GM20000 (cell line): ENCODE results near the gene SHC3.

Source experiments
- DNase-seq: peaks from one replicate; pipeline ENCODE4 v3.0.0; 2012; ENCODE audit warnings: low spot score
- TF ChIP-seq, protein P1 (sequence below): IDR thresholded peaks from 2 replicates; pipeline ENCODE4 v1.5.1; 2012; ENCODE audit warnings: mild to moderate bottlenecking, control low read depth; ENCODE audit errors: extremely low read depth, missing control alignments

Gene SHC3

DNA sequence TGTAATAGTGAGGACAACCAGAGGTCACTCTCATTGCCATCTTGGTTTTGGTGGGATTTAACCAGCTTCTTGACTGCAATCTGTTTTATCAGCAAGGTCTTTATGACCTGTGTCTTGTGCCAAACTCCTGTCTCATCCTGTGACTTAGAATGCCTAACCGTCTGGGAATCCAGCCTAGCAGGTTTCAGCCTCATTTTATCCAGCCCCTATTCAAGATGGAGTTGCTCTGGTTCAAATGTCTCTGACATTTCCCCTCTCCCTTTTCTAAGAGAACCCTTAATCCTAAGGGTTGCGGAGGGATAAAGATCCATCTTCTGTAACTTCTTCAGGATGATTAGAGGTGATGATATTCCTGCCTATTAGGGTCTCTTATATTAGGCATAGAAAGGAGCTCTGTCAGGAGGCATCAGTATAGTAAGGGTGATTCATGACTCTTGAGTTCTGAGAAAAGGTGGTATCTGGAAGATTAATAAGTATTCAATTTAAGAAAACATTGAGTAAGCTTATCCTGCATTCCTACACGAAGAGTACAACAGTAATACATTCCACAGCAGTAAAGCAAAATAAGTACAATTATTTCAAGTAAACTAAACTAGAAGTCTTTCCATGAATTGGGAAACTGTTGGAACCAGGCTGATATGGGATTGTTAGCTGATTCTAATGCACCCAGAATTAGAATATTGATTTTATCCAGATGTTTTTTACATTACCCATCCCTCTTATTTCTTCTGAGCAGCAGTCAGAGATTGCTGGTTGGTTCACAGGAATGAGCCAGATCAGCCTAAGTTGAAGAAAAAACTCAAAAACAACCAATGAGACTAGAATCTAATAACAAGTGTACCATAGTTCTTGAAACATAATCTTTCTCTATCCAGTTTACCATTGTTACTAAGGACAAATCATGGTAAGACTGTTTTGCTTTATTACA lies 39.9 kb downstream of the SHC3 start:
- no peak for DNase-seq
- TF ChIP-seq, protein P1, sequence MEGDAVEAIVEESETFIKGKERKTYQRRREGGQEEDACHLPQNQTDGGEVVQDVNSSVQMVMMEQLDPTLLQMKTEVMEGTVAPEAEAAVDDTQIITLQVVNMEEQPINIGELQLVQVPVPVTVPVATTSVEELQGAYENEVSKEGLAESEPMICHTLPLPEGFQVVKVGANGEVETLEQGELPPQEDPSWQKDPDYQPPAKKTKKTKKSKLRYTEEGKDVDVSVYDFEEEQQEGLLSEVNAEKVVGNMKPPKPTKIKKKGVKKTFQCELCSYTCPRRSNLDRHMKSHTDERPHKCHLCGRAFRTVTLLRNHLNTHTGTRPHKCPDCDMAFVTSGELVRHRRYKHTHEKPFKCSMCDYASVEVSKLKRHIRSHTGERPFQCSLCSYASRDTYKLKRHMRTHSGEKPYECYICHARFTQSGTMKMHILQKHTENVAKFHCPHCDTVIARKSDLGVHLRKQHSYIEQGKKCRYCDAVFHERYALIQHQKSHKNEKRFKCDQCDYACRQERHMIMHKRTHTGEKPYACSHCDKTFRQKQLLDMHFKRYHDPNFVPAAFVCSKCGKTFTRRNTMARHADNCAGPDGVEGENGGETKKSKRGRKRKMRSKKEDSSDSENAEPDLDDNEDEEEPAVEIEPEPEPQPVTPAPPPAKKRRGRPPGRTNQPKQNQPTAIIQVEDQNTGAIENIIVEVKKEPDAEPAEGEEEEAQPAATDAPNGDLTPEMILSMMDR: no peak

DNA sequence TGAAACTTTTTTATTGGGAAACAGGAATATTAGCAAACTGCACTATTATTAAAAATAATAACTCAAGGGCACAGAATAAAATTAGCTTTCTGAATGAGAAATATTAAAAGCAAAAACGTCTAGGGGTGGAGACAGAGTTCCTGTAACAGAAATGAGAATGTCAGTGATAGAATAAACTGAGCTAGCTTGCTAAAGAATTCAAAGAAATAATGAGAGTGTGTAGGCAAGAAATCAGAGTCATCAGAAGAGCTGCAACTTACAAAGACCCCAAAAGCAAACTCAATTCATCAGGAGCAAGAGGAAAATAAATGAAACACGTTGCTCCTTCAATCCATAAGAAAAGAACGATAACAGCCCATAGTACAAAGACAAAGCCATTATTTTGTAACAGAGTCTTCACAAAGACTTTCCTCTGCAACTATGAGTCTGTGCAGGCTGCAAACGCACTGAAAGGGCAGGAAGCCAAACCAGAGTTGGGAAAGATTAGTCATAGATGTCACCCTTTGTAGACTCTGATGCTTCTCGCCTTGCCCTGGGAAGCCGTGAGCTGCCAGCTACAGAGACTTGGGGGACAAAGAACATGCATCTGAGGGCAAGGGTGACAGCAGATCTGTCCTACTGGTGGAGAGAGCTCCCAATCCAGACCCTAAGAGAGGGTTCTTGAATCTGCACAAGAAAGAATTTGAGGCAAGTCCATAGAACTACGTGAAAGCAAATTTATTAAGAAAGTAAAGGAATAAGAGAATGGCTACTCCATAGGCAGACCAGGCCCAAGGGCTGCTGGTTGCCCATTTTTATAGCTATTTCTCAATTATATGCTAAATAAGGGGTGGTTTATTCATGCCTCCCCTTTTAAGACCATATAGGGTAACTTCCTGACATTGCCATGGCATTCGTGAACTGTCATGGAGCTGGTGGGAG lies 40.8 kb downstream of the SHC3 start:
- DNase-seq: no peak
- TF ChIP-seq, protein P1: no peak

DNA sequence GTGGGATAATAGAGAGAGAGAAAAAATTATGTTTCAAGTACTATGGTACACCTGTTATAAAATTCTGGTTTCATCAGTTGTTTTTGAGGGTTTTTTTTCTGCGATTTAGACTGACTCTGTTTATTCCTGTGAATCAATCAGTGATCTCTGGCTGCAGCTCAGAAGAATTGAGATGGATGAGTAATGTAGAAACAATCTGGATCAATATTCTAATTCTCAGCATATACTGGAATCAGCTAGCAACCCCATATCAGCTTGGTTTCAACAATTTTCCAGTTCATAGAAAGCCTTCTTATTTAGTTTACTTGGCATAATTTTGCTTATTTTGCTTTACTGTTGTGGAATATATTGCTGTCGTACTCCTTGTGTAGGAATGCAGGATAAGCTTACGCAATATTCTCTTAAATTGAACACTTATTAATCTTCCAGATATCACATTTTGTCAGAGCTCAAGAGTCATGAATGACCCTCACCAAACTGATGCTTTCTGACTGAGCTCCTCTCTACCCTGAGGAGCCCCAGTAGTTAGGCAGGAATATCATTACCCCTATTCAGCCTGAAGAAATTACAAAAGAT lies 42.9 kb downstream of the SHC3 start:
- TF ChIP-seq, protein P1: no peak
- no peak for DNase-seq

DNA sequence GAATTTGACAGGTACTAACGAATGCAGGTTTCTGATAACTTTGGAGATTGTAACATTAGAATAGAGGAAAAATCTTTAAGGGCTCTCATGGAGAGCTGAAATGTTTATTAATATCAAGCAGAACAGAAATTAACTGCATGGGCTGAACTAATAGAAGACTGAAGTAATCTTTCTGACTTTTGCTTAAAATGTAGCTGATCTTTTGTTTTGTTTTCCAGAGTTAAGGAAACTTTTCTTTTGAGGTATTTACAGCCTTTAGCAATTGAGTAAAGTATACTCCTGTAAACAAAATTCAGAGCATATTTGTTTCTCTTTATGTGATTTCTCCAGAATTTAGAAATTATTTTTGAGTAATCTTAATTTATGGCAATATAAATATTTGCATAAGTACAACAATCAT lies 43.9 kb downstream of the SHC3 start:
- no peak for DNase-seq
- TF ChIP-seq, protein P1: no peak

DNA sequence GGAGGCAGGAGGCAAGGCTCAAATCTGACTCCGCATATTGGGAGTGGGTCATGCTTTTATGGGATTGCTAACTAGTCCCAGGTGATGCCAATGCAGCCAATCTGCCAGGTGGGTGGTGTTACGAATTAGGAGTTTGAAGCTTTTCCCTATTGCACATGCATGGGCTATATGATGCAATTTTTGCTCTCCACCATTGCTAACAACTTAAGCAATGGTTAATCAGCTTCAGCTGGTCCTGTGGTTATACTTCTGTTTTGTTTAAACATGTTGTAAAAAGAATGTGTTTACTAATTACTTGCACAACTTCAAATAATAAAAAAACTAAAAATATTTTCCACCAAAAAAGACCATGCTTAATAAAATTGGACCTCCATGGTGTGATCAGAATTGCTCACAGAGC lies 55.7 kb downstream of the SHC3 start:
- no peak for DNase-seq
- TF ChIP-seq, protein P1: no peak

DNA sequence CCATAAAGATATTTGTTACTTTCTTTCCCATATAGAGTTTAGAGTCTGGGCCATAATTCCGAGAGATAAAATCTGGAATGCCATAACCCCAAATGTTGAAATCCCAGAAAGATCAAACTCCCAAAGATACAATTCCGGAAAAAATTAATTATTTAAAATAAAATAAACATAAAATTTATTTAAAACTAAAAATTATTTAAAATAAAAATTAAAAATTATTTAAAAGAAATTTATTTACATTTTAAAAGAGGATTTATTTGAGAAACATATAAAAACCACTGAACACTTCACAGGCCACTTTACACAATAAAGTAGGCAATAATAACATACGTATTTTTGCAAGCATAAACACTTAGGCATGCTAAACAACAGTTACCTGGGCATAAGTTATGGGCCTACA lies 57.9 kb downstream of the SHC3 start:
- no peak for DNase-seq
- TF ChIP-seq, protein P1: no peak

DNA sequence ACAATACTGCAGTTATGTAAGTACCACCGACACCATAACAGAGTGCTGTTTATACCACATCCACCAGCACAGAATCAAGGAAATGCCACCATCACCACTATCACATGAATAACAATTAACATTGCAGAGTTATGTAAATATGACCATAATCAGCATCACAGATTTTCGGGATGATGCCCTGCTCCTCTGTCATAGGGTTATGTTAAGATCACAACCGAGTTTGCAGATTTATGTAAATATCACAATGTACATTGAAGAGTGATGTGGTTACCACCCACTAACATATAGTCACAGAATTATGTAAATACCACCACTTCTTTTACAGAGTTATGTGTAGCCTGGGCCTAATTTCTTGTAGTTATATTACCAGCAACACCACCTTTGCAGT lies 61.8 kb downstream of the SHC3 start:
- TF ChIP-seq, protein P1: no peak
- no peak for DNase-seq
